Mesenteric fat pad (tissue), 1 donor: ENCODE data around the gene DPEP2. TPM values are rescaled to one million over a fixed set of nuclear protein-coding genes. Genes with fewer than 3 reads are reported as not detected.
"Not testable (repeated sequence)": the region's sequence is repeated elsewhere in the genome, so short reads cannot be mapped to it uniquely, and the experiment has no call there.

Source experiments
- DNase-seq: peaks from one replicate; pipeline ENCODE4 v3.0.0-alpha.2; 2020; ENCODE audit warnings: low spot score
- total RNA-seq: library from RNA; stranded (reverse); fragmentation: NEBNext Ultra II Directional; extraction: Animal tissue kit (Norgen Biotek cat#: 25700); gene quantifications from one replicate; pipeline ENCODE4 v1.2.1, GENCODE V29; 2021
- donor health status: DM: yes; HTN: yes; CAD: no.

DPEP2 gene
- total RNA-seq, 1 donor from 2014 or later: 1.5 TPM

DNA sequence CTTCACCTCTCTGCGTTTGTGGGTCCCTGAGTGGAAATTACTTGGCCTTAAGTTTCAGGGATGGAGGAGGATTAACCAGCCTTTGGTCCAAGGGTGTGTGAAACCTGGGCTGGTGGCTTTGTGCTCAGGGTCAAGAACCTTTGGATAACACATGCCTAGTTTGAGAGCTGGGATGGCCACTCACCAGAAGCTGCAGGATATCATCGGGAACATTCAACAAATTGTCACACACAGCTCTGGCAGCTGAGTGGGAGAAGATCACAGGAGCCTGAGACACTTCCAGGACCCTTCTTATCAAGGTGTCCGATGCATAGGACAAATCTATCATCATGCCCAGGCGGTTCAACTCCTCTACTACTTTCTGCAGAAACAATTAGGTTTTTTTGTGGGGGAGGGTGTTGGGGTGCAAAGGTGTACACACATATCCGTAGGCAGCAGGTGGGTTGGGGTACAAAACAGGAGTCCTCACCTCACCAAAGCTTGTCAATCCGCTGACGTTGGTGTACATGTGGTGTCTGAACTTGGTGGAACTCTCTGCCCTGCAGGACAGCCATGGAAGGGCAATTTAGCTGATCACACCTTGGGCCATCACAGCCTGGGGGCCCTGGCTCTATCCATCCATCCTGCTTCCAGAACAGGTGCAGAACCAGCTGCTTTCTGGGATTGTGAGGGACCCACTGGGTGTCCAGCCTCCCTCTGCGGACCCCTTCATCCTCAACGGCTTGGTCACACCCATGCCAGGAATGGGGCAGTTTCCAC, 21.6 kb downstream of the DPEP2 start:
- no peak for DNase-seq

DNA sequence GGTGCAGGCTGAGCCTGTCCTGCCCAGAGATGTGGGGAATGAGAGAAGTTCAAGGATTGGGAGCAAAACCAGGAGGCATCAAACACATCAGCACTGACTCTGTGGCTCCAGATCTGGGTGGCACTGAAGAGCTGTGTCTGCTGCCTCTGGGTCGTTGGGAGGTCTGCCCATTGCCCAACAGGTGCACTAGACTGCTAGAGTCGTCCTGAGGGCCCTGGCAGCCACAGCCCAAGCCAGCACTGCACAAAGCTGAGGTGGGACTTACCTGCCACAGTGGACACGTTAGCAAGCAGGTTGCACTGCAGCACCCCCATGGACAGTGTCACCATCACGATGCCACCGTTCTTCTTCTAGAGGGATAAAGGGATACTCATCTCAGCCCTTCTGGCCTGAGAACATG, 22.3 kb downstream of the DPEP2 start:
- no peak for DNase-seq

DNA sequence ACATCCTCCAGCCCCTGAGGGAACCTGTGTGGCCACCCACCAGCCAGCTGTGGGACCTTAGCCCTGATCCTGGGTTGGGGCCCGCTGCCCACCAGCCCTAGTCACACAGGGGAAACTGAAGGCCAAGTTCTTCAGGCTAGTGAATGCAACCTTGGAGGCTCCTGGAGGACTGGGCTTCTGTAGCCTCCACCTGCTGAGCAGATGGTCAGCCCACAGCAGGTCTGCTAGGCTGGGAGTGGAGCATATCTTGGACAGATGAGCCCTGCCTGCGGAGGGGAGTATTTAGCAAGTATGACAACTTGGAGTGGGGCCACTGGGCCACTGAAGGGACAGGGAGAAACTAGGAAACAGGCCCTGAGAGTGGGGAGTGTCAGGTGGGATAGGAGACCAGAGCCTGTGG, 23.1 kb downstream of the DPEP2 start:
- DNase-seq: no peak

DNA sequence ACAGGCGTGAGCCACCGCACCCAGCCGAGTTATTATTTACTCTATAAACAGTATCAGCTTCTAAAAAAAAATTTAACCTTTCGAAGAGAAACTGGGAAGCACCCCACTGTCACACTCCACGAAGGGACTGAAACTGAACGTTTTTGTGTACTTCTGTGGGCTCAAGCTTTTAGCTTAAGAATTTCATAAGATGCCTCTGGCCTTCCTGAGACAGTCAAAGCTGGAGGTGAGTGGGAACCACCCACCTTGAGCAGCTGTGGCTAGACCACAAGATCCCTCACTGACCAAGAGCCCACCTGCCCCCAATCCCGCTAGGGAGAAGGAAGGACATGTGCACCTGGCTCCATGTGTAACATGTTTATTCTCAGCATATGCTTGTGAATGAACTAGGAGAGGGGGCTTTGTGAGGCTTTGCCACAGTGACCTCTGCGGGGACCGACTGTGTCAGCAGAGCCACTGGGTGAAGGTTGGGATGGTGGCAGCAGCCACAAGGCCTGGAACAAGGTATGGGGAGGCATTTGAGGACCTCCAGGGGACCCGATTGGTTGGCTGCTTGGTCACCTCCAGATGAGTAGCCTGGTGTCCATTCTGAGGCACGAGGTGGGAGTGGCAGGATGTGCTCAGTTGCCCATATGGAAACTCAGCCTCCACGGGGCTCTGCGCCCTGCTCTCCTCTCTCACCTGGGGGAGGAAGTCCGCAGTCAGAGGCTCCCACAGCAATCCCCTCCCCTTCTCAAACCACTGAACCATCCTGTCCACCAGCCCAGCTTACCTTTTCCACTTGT, 23.8 kb downstream of the DPEP2 start:
- DNase-seq: no peak

DNA sequence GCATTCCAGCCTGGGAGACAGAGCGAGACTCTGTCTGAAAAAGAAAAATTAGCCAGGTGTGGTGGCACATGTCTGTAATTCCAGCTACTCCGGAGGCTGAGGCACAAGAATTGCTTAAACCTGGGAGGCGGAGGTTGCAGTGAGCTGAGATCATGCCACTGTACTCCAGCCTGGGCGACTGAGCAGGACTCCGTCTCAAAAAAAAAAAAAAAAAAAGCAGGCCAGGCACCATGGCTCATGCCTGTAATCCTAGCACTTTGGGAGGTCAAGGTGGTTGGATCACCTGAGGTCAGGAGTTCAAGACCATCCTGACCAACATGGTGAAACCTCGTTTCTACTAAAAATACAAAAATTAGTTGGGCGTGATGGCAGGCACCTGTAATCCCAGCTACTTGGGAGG, 27.0 kb downstream of the DPEP2 start:
- not testable (repeated sequence) for DNase-seq

DNA sequence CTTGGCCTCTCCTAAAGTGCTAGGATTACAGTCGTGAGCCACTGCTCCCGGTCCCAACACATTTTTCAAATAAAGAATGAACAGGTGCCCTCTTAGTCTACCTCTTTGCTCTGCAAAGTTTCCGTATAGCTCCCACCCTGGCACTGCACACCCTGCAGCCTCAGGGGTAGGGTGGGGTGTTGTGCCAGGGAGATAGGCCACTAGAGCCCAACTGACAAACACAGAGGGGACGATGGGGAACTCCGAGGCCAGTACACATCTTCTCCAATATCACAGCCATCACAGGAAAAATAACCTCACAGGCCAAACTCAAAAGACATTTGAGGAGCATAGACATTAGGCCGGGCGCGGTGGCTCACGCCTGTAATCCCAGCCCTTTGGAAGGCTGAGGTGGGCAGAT, 28.2 kb downstream of the DPEP2 start:
- DNase-seq: no peak

DNA sequence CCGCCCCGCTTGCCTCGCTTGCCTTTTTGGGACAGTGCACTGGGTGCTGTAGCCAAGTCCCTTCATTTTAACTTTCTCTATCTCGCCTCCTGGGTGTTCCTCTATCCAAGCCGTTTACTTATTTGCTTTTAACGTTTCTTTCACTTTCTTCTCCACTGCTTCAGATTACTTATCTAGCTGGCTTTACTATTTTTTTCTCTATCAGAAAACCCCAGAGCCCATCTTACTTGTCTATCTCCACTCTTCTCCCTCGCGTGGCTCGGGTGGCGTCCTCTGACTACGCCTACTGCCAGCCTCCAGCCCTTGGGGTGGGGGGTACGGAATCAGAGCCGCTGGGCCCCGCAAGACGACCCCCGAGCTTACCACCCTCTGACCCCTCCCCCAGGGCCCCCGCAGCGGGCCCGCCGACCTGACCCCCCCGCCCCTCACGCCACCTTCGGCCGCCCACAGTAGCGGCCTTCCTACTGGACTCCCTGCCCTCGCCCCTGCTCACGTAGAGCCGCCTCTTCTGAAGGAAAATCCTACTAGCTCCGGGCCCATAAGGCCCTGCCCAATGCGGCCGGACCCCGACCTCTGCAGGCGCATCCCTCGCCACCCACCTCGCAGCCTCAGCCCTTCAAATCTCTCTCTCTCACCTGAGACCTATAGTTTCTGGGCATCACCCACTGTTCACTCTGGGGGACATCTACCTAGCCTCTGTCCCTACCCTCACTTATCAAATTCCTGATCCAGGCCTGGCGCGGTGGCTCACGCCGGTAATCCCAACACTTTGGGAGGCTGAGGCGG, 29.8 kb downstream of the DPEP2 start:
- DNase-seq: no peak

DNA sequence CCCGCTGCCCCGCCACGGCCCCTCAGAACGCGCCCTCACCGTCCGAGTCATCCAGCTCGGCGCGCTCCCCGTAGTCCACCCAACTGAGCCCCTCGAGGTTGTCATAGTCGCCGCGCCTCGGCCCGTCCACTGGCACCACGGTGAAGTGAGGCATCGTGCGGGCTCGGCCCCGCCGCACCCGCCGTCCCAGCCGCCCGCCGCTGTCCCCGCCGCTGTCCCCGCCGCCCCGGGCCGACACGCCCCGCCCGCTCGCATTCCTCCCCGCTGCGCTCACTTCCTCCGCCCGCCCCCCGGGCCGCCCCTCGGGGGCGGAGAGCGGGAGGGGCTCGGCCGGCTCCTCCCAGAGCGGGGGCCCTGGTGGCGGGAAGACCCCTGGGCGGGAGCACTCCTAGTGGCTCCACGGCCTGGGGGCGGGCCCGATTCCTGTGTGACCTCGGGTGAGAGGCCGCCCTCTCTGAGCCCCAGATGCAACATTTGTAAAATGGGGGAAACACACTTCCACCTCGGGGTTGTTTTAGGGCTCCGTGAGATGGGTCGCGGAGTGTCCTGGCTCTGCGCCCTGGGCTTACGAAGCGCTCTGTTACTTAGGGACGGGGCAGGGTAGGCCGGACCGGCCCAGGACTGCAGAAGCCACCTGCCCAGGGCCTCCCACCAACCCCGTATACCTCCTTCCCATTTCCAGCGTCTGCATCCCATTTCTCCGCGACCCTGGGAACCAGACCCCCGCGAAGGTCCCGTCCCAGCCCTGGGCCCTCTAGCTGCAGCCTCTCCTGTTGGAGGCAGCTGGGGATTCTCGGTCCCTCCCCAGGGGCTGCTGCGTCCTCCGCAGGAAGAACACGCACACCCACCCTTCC, 30.7 kb downstream of the DPEP2 start, which contains the start of gene SLC12A4:
SLC12A4 (minus strand) TSS at position 238 of the 854 bp plus-strand sequence; CDS start at position 154, 84 bp downstream.
- DNase-seq: peak; percentile 95

DNA sequence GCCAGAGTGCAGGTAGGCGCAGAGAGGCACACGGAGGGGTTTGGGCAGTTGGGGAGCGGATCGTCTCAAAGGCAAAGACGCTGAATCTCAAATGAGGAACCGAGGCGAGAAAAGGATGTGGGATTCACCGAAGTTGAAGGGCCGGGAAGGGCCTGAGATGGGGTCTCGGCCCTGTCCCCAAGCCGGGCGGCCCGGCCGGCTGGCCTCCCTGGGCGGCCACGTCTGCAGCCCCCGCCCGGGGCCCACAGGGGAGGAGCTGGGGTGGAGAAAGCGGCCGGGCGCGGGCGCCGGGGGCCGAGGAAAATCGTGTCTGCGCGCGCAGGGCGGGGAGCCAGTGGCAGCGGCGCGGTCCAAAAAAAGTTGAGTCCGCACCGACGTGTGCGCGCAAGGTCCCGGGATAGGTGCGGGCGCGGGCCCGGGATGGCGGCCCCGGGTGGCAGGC, 31.3 kb downstream of the DPEP2 start:
- DNase-seq: no peak

DNA sequence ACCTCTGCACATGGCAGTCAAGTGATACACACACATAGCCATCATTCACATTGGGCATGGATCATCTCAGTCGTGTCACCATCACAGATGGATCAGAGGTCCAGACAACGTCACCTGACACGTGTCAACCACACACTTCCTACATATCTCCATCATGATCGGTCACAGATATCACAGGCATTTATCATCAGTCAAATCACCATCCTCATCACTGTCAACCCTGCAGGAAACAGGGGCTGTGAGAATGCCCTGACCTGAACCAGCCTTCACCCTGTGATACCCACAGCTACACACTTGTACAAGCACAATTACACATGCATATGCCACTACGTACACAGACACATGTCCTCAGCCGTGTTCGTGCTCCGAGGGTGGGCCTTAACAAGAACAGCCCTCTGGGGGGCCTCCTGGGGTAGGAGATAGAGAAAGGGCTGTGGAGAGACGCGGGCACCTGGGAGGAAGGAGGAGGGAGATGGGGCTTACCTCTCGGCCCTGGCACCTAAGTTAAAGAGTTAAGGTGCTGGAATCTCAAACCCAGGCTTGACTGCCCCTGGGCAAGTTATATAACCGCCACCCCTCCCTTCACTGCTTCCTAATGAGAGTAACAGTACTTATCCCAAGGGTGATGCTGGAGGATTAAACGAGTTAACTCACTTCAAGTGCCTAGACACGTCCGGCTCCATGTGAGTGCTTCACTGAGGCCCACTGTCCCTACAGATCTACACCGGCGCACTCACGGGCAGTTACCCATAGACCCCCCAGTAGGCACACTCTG, 31.9 kb downstream of the DPEP2 start:
- DNase-seq: no peak

DNA sequence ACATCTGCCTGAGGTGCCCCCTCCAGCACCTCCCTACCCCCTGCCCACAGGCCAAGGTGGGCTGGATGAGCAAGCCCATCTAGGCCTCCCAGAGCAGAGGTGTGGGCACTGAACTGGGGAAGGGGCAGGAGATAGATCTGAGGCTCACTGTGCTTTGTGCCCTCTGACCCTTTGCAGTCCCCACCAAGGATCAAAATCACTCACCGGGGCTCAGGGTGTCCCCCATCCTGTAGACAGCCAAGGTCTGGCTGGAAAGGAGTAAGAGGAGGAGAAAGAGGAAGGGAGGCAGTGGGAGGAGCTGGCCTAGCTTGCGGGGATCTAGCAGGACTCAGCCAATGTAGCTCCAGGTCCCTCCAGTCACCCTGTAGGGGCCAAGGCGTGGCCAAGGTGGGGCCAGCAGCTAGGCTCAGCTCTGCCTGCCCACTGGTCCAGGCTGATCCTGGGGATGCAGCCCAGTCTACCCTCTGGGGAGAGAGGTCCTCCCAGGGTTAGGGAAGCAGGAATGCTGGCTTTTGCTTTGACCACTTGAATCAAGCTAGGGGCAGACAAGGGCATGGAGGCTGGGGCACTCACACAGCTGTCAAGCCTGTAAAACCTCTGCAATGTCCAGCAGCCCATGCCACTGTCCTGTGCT, 32.6 kb downstream of the DPEP2 start:
- DNase-seq: no peak

DNA sequence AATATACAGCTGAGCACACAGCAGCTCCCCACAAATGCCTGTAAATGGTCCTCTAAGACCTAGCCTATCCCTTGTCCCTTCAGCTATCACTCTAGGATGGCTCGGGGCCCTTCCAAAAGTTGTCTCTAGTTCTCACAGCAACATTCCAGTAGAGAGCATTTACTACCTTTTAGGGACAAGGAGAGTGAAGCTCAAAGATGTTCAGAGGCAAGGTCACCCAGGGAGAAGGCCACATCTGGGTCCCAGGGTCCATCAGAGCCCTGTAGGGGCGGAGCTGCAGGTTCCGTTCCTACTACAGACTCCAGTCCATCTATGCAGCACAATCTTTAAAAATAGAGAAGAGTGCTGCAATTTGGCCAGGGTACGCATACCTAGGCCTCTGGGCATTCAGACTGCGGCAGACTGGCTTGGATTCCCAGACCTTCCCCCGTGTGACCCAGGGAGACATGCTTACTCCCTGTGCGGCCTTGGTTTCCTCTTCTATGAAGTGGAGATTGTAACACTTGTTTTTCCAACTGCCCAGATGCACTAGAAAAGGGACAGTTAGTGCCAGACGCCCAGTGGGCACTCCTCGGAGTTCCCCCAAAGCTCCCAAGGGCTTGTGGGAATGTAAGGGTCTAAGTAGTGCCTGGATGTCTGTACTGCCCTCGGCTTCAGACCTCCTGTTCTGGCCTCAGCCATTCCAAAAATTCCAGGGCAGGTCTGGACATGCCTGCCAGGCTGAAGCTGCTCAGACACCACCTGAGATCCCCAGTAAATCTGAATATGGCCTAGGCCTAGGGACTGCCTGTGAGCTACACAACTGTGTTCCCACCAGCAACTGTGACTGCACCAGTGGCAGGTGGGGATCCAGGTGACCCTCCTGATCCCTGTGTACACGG, 33.4 kb downstream of the DPEP2 start:
- no peak for DNase-seq

DNA sequence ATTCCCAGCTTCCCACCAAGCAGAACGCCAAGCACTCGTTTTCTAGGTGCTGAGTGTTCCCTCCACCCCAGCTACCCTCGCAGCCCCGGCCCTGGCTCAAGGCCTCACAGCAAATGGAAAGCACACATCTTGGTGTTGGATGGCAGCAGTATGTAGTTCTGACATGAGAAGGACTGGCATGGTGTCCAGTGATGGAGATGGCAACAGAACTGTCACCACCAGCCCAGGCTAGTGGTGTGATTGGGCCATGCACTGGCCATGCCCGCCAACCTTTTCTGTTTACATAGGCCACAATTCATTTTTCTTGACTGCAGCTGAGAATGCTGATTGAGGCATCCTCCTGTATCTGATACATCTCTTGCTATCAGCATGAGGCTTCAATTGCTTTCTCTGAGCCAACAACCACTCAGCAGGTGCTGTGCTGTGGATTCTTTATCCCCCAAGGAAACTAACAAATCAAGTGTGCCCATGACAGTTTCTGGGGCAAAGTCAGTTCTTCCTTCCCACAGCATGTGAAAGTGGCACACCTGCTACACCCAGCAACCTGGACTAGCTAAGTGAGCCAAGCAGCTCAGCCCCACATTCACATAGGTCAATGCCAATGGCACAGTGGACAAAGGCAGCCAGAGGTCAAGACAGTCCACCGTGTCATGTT, 34.7 kb downstream of the DPEP2 start:
- no peak for DNase-seq

DNA sequence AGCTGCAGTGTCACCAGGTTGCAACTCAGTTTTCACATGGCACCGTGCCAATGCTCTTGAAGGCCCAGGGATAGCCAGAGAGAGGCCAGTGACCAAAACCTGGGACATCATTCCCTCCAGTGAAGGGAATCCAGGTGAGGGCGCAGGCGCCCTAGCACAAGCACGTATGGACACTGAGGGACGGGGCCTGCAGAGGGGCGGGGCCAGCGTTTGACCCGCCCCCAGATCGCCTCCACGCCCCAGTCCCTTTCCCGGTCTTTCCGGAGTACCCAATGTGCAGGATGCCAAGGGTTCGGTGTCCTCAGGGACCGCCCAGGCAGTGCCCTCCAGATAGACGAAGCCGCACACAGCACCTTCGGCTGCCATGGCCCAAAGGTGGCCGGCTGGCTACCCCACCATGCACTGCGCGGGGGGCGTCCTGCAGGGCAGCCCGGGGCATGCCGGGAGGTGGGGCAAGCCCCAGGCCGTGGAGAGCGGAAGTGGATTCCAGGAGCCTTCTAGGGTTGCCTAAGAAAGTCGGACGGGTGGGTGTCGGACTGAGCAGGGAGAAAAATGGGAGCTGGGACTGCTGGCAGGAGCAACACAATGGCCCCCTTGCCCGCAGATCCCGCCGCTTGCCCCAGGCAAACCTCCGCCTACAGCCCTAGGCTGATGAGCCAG, 35.5 kb downstream of the DPEP2 start:
- DNase-seq: no peak

DNA sequence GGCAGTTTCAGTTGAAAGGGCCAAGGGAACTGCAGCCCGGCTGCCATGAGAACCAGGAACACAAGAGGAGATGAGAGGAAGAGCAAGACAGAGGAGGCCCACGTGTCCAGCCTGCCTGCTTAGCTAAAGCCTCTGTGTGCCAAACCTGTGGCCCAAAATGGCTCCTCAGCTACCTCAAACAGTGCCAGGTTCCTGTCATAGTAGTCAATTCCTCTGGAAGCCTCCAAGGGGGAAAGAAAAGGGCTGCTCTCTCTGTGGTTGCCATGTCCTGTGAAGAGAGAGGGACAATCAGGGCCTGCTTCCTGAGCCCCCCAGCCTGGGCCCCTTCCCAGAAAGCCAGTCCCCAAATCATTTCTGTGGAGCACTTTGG, 36.0 kb downstream of the DPEP2 start:
- DNase-seq: no peak

DNA sequence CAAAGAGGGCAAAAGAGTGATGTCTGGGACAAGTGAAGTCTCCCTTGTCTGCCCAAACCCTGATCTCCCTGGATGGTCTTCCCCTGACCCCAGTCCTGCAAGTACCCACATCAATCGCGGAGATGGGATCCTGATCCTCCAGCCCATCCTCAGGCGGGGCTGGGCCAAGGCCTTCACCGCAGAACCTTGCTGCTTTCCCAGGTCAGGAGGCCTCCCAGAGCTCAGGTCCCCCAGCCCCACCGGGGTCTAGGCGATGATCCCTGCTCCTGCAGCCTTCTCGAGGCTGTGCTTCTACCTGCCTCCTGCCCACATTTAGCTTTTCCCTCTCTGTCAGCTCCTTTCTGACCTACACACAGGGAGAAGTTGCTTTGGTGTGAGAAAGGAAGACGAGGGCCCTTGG, 37.1 kb downstream of the DPEP2 start:
- no peak for DNase-seq

DNA sequence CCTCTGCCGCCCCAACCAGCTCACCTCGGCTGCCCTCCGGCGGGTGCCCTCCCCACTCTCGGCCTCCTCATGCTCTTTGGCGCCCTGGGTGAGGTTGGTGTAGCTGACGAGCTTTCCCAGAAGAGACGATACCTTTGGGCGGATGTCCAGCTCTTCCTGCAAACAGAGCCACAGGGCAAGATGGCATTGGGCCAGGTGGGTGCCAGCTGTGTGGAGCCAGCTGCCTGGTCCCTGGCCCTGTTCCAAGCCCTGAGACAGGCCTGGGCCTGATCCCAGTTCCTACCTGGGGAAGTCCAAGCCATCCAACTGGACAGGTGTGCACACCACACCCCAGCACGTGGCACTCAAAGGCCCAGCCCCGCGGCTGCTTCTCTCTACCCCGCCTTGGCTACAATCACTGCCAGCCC, 37.7 kb downstream of the DPEP2 start:
- no peak for DNase-seq
